Measurements from ENCODE around the gene ZFYVE28.
A peak's percentile ranks its signal among the peaks of the same experiment; 100 is the strongest.

ZFYVE28 gene

DNA sequence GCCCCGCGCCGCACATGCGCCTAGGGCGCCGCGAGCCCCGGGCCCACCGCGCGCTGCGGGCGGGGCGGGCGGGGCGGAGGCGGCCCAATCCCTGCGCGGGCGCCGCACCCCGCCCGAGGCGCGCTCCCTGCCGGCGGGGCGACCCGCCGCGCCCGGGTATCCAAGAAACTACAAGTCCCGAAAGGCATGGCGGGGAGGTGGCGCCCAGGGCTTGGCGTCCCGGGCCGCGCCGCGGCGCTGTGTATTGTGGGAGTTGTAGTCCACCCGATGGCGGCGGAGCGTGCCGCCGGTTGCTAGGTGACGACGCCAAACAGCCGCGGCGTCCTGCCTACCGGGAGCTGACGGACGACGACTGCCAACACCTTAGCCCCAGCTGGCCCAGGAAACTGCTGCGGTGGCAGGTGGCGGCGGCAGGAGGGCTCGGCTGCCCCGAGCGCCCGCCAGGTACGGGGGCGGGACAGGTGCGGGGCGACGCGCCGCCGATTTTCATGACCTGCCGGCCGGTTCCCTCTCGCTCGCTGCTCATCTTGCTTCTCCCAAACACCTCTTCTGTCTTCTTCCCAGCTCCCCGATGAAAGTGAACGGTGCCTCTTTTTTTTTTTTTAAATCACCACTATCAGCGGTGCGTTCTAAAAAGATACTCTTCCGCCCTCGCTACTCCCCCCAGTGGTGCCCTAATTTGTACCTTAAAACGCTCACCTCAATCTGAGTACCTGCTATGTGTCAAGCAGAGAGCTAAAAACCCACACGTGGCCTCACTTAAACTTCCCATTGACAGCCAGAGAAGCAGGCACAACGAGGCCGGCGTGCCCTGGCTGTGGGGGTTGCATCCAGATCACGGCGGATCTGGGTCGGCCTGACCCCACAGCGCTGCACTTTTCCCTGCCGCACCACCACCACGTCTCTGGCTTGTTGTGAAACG lies 466 bp upstream of the ZFYVE28 start, which contains the start of gene CFAP99:
CFAP99 (plus strand) TSS at position 306 of the 922 bp plus-strand sequence.
- ChIA-PET POLR2A (interaction anchor here (0.6 to 1.4 kb wide), 6 partner anchors 9 to 157 kb away, joined by 3 to 5 read pairs (median 4); partner anchors contain the start of gene RNF4), CTCF (interaction anchor here (1.2 kb wide), 1 partner anchor 199 kb away, joined by 3 read pairs; no protein-coding TSS in a partner anchor)
- DNase-seq (ENCODE audit: extremely low spot score) = peak; percentile 99
- TF ChIP-seq CTBP1 (IDR thresholded peaks at IDR 0.05; ENCODE audit: borderline replicate concordance) = no peak
- no peak for TF ChIP-seq FOXA1 (IDR thresholded peaks at IDR 0.05)
- no peak for TF ChIP-seq TARDBP (IDR thresholded peaks at IDR 0.05)
- TF ChIP-seq LEF1 (IDR thresholded peaks at IDR 0.05; ENCODE audit: borderline replicate concordance) = no peak
- TF ChIP-seq ELF4 (IDR thresholded peaks at IDR 0.05) = no peak
- TF ChIP-seq, protein P1, sequence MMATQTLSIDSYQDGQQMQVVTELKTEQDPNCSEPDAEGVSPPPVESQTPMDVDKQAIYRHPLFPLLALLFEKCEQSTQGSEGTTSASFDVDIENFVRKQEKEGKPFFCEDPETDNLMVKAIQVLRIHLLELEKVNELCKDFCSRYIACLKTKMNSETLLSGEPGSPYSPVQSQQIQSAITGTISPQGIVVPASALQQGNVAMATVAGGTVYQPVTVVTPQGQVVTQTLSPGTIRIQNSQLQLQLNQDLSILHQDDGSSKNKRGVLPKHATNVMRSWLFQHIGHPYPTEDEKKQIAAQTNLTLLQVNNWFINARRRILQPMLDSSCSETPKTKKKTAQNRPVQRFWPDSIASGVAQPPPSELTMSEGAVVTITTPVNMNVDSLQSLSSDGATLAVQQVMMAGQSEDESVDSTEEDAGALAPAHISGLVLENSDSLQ (IDR thresholded peaks at IDR 0.05) = no peak
- no peak for TF ChIP-seq ARNT (IDR thresholded peaks at IDR 0.05)
- no peak for TF ChIP-seq HDGF (IDR thresholded peaks at IDR 0.05; ENCODE audit: borderline replicate concordance)
- no peak for TF ChIP-seq FOXK2 (IDR thresholded peaks at IDR 0.05)
- TF ChIP-seq BHLHE40 (IDR thresholded peaks at IDR 0.05; ENCODE audit: borderline replicate concordance) = no peak
- TF ChIP-seq NFRKB (IDR thresholded peaks at IDR 0.05) = no peak
- no peak for TF ChIP-seq SUZ12 (IDR thresholded peaks at IDR 0.05)

GRCh38 chr4:2417226-2417764 lies 1.1 kb downstream of the ZFYVE28 start:
- ChIA-PET POLR2A (no interaction called here), CTCF (no interaction called here)
- DNase-seq (ENCODE audit: extremely low spot score) = peak; percentile 32
- TF ChIP-seq HDGF (IDR thresholded peaks at IDR 0.05; ENCODE audit: borderline replicate concordance) (no peak), SP1 (IDR thresholded peaks at IDR 0.05) (no peak), ZNF384 (IDR thresholded peaks at IDR 0.05) (no peak), TARDBP (IDR thresholded peaks at IDR 0.05) (no peak), NFRKB (IDR thresholded peaks at IDR 0.05) (no peak), FOXK2 (IDR thresholded peaks at IDR 0.05) (no peak), FOXM1 (IDR thresholded peaks at IDR 0.05; ENCODE audit: borderline replicate concordance) (no peak), LEF1 (IDR thresholded peaks at IDR 0.05; ENCODE audit: borderline replicate concordance) (no peak), L3MBTL2 (conservative IDR thresholded peaks at IDR 0.05) (no peak), BHLHE40 (IDR thresholded peaks at IDR 0.05; ENCODE audit: borderline replicate concordance) (no peak), ARNT (IDR thresholded peaks at IDR 0.05) (no peak), FOXA1 (IDR thresholded peaks at IDR 0.05) (no peak), ELF4 (IDR thresholded peaks at IDR 0.05) (no peak), CTBP1 (IDR thresholded peaks at IDR 0.05; ENCODE audit: borderline replicate concordance) (no peak), SUZ12 (IDR thresholded peaks at IDR 0.05) (no peak)
- TF ChIP-seq, protein P1 (IDR thresholded peaks at IDR 0.05) = no peak

DNA sequence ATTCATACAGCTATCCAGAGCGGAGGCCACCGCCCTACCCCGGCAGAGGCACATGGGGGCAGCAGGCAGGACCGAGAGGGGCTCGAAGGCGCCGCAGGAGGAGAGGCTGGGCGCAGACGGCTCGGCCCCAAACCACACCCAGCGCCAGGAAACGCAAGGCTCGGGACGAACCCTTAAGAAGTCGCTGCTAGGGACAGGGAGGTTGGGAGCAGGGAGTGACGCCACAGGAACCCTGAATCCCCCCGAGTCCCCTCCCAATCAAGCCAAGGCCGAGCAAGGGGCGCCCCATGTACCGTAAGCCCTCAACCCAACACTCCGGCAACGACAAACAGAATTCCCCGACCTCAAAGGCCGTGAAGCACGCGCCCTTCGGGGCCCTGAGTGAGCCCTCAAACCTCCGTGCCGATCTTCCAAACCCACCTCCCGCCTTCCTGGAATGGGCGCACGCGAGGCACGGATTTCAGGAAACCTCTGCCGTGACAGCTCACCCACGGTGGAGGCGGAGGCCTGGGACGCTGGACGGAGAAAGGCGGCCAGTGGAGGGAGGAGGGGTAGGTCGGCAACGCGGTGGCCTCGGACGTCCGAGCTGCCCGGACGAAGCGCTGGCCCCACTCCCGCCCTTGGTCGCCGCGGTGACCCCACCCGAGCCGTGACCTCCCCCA lies 1.8 kb downstream of the ZFYVE28 start:
- no peak for DNase-seq (ENCODE audit: extremely low spot score)
- TF ChIP-seq ZNF384 (IDR thresholded peaks at IDR 0.05) = no peak
- TF ChIP-seq FOXM1 (IDR thresholded peaks at IDR 0.05; ENCODE audit: borderline replicate concordance) = no peak
- TF ChIP-seq FOXK2 (IDR thresholded peaks at IDR 0.05) = no peak
- TF ChIP-seq, protein P1 (IDR thresholded peaks at IDR 0.05) = no peak
- no peak for TF ChIP-seq ELF4 (IDR thresholded peaks at IDR 0.05)
- ChIA-PET CTCF (interaction anchor here (1.8 kb wide), 1 partner anchor 43 kb away, joined by 5 read pairs; no protein-coding TSS in a partner anchor), POLR2A (interaction anchor here (0.8 to 1.3 kb wide), 2 partner anchors 13 to 196 kb away, joined by 3 read pairs; no protein-coding TSS in a partner anchor)

- POLR2A ChIA-PET = interaction anchor here (0.8 to 1.3 kb wide), 4 partner anchors 12 to 195 kb away, joined by 3 to 4 read pairs (median 3); partner anchors contain the start of gene MXD4
- TF ChIP-seq L3MBTL2 (conservative IDR thresholded peaks at IDR 0.05) = no peak
- no peak for TF ChIP-seq CTBP1 (IDR thresholded peaks at IDR 0.05; ENCODE audit: borderline replicate concordance)
- no peak for TF ChIP-seq TARDBP (IDR thresholded peaks at IDR 0.05)
- no peak for TF ChIP-seq ELF4 (IDR thresholded peaks at IDR 0.05)
- no peak for DNase-seq (ENCODE audit: extremely low spot score)
- CTCF ChIA-PET = interaction anchor here (1.1 to 1.8 kb wide), 2 partner anchors 23 to 42 kb away, joined by 3 to 5 read pairs; no protein-coding TSS in a partner anchor
Measured at GRCh38 chr4:2415881-2416563, 2.4 kb downstream of the ZFYVE28 start.

DNA sequence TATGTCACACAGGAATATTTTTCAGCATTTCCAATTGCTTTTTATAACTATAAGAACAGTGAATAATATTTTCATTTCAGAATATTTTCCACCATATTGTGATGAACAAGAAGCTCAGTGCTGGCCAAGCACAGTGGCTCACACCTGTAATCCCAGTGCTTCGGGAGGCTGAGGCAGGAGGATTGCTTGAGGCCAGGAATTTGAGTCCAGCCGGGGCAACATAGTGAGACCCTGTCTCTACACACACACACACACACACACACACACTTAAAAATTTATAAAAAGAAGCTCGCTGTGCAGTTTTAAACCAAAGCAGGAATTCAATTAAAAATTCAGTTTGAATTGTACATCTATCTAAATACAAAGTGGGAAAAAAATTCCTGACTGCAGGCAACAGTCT lies 3.2 kb downstream of the ZFYVE28 start:
- ChIA-PET CTCF (interaction anchor here (1.1 to 1.8 kb wide), 2 partner anchors 22 to 41 kb away, joined by 3 to 5 read pairs; no protein-coding TSS in a partner anchor), POLR2A (interaction anchor here (1.1 to 1.3 kb wide), 4 partner anchors 11 to 153 kb away, joined by 3 to 4 read pairs (median 3); partner anchors contain the start of gene MXD4)
- TF ChIP-seq NFRKB (IDR thresholded peaks at IDR 0.05) (no peak), ZNF384 (IDR thresholded peaks at IDR 0.05) (no peak), FOXM1 (IDR thresholded peaks at IDR 0.05; ENCODE audit: borderline replicate concordance) (no peak), CTBP1 (IDR thresholded peaks at IDR 0.05; ENCODE audit: borderline replicate concordance) (no peak), SUZ12 (IDR thresholded peaks at IDR 0.05) (no peak), TARDBP (IDR thresholded peaks at IDR 0.05) (no peak), HDGF (IDR thresholded peaks at IDR 0.05; ENCODE audit: borderline replicate concordance) (no peak), FOXA1 (IDR thresholded peaks at IDR 0.05) (no peak), ARNT (IDR thresholded peaks at IDR 0.05) (no peak), BHLHE40 (IDR thresholded peaks at IDR 0.05; ENCODE audit: borderline replicate concordance) (no peak), FOXK2 (IDR thresholded peaks at IDR 0.05) (no peak), LEF1 (IDR thresholded peaks at IDR 0.05; ENCODE audit: borderline replicate concordance) (no peak), L3MBTL2 (conservative IDR thresholded peaks at IDR 0.05) (no peak), SP1 (IDR thresholded peaks at IDR 0.05) (no peak)
- TF ChIP-seq, protein P1 (IDR thresholded peaks at IDR 0.05) = no peak

More for the DNA sequence above, 3.2 kb downstream of the ZFYVE28 start:
- no peak for DNase-seq (ENCODE audit: extremely low spot score)

All from HEK293T (cell line).